HEK293T (cell line): ENCODE data around the gene GSTM3.

Experiments used
- BHLHE40 ChIP-seq: fragments of 450-650 bp; IDR thresholded peaks from 2 replicates; pipeline ENCODE4 v1.6.1; 2016; ENCODE audit warnings: mild to moderate bottlenecking, moderate library complexity, borderline replicate concordance
- CTBP1 ChIP-seq: fragments of 450-650 bp; IDR thresholded peaks from 2 replicates; pipeline ENCODE4 v1.6.1; 2016; ENCODE audit warnings: borderline replicate concordance
- L3MBTL2 ChIP-seq: fragments of 450-650 bp; conservative IDR thresholded peaks from 2 replicates; pipeline ENCODE4 v1.6.1; 2016; ENCODE audit warnings: mild to moderate bottlenecking
- NFRKB ChIP-seq: fragments of 450-650 bp; IDR thresholded peaks from 2 replicates; pipeline ENCODE4 v1.6.1; 2016; ENCODE audit warnings: mild to moderate bottlenecking, moderate library complexity
- SP1 ChIP-seq: fragments of 450-650 bp; IDR thresholded peaks from 2 replicates; pipeline ENCODE4 v1.6.1; 2017
- TARDBP ChIP-seq: fragments of 450-650 bp; IDR thresholded peaks from 2 replicates; pipeline ENCODE4 v1.6.1; 2016

DNA sequence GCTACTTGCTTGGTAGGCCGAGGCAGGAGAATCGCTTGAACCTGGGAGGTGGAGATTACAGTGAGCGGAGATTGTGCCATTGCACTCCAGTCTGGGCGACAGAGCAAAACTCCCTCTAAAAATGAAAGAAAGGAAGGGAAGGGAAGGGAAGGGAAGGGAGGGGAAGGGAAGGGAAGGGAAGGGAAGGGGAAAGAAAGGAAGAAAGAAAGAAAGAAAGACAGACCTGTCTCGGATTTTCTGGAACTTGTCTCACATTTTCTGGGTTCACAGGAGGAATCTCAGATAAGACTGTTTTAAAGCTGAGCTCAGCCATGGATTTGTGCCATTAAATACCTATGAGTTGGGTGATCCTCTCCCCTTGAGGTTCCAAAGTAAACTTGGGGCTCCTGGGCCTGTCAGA, 15.9 kb downstream of the GSTM3 start:
- TF ChIP-seq CTBP1 (no peak), TARDBP (no peak), NFRKB (no peak), BHLHE40 (no peak), L3MBTL2 (no peak), SP1 (no peak)
